GM19193 (cell line): ENCODE measurements around the gene TAGLN.

Source experiments
- POLR2A ChIP-seq: IDR thresholded peaks from 4 replicates; pipeline ENCODE4 v1.6.1; 2011; ENCODE audit not compliant: insufficient read depth, insufficient read length; ENCODE audit errors: extremely low read depth

The TAGLN gene

DNA sequence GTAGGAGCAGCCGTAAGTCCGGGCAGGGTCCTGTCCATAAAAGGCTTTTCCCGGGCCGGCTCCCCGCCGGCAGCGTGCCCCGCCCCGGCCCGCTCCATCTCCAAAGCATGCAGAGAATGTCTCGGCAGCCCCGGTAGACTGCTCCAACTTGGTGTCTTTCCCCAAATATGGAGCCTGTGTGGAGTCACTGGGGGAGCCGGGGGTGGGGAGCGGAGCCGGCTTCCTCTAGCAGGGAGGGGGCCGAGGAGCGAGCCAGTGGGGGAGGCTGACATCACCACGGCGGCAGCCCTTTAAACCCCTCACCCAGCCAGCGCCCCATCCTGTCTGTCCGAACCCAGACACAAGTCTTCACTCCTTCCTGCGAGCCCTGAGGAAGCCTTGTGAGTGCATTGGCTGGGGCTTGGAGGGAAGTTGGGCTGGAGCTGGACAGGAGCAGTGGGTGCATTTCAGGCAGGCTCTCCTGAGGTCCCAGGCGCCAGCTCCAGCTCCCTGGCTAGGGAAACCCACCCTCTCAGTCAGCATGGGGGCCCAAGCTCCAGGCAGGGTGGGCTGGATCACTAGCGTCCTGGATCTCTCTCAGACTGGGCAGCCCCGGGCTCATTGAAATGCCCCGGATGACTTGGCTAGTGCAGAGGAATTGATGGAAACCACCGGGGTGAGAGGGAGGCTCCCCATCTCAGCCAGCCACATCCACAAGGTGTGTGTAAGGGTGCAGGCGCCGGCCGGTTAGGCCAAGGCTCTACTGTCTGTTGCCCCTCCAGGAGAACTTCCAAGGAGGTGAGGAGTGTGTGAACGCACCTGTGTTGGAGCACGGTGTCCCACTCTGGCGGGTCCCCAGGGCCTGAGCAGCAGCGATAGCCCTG lies at the start of gene TAGLN:
TAGLN (plus strand) TSS at position 318 of the 863 bp plus-strand sequence. CDS start 3,644 bp downstream, outside the sequence.
- TF ChIP-seq POLR2A: peak; percentile 8

DNA sequence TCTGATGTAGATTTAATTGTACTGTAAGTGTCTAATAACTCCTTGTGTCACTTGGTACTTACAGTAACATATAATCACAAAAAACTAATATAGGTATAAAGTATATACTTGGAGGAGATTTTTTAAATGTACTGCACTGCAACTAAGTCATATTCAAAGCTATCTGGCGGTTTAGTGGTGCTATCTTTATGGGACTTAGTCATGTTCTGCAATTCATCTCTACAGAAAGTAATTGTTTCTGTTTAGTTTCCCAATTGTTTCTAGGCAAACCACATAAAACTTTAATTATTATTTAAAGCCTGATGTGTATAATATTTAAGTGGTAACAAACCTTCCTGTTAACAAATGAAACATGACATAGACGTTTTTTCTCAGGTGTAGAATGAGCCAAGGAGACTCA lies 47.1 kb upstream of the TAGLN start:
- TF ChIP-seq POLR2A: no peak

DNA sequence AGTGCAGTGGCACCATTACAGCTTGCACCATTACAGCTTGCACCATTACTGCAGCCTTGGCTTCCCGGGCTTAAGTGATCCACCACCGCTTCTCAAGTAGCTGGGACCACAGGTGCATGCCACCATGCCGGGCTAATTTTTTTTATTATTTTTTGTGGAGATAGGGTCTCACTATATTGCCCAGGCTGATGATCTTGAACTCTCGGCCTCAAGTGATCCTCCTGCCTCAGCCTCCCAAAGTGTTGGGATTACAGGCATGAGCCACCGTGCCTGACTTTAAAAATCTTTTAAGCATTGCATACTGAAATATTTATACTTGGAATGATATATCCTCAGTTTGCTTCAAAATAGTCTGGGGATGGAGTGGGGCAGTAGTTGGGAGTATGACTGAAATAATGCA lies 44.7 kb upstream of the TAGLN start:
- no peak for TF ChIP-seq POLR2A

DNA sequence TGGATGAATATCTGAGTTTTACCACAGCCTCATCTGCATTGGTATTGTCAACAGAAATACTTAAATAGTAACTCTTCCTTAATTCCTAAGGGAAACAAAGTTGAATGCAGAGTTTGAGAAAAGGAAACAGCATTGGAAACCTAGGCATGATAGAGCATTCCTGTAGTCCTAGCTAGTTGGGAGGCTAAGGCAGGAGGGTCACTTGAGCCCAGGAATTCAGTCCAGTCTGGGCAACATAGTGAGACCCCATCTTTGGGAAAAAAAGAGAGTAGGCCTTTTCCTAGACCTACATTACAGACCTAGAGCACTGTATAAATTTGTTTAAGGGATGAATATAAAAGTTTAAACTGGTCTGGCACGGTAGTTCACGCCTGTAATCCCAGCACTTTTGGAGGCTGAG lies 41.7 kb upstream of the TAGLN start:
- TF ChIP-seq POLR2A: no peak

DNA sequence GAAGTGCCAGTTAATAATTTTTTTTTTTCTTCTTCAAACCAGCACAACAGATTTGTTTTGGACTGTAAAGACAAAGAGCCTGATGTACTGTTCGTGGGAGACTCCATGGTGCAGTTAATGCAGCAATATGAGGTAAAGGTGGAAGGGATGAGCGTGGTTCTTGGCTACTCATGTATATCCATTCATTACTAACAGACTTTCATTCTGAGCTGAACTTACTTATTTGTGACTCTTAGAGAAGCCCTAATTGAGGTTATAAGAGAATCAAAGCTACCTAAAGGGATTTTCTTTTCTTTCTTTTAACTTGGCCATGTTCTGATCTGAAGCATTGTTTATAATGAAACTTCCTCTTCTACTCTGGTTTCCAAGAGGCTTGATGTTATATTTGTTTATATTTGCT lies 39.3 kb upstream of the TAGLN start:
- no peak for TF ChIP-seq POLR2A

DNA sequence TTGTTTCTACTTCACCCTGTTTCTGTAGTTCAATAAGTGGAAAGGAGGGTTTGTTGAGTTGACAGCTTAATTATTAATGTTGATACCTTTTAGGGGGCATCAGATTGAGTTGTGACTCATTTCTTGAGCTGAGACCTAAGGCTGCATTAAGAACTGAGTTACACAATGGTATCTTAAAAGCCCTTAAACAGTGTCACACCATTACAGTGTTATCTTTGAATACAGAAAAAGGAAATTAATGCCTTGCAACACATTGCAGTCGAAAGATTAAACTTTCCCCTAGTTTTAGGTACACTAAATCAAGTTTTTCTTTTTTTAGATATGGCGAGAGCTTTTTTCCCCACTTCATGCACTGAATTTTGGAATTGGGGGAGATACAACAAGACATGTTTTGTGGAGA lies 38.3 kb upstream of the TAGLN start:
- TF ChIP-seq POLR2A: no peak

DNA sequence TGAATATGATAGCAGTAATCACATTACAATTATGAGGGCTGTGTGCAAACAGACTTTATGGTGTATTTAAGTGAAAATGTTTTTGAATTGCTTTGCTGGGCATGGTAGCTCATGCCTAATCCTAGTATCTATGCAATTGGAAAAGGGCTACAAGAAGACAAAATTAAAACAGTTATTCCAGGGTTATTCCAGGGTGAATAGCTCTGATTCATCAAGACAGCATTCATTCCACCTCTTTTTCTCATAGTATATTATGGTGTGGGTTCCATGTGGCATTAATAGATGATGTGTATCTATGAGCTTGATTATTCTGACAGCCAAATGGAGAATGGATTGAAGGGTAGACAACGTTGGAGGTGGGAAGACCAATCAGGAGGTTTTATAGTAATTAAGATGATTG lies 32.7 kb upstream of the TAGLN start:
- TF ChIP-seq POLR2A: no peak

DNA sequence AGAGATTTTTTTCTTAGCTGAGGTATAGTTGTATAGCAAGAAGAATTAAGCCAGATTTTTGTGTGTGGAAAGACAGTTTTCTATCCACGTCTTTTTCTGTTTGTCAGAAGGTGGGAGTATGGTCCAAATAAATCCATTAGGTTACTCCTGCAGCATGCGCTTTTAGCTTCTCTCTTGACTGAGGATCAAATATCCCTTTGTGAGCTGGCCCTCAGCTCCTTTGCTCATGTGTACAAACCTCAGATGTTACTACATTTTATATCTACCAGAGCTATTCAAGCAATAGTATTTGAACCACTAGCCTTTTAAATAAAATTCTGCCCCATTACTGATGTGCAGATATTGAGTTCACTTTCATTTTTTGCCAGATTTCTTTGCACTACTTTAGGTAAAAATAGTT lies 29.4 kb upstream of the TAGLN start:
- TF ChIP-seq POLR2A: no peak

DNA sequence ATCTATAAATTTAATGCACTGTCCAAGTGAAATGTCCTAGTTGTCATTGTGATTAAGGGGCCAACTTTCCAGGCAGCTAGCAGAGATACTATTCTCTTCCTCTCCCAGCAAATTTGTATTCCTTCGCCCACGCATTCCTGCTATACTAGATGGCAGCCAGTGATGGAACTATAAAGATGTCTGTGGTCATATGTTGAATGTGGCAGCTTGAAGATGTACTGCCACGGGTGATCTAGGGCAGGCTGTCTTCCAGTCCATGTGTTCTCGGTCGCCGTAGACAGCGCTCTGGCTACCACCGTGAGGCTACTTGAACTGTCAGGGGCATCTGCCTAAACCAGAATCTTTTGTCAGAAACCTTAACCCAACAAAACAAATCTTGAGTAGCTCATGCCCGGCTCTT lies 29.0 kb upstream of the TAGLN start:
- TF ChIP-seq POLR2A: no peak

DNA sequence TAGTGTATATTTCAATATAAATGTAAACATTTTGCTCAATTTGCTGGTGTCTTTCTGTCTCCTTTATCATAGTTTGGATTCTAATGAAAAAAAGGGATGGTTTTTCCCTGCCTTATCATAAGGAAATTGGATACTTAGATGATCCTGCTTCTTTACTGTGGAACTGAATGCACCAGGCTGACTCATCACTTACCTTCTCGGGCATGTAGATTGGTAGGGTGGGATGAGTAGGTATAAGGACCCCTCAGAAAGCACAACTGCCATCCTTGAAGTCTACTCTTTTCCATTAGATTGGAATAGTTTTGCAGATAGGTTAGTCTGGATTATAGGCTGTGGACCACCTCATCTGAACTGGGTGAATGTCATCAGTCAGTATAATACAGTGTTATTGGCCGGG lies 28.2 kb upstream of the TAGLN start:
- no peak for TF ChIP-seq POLR2A

DNA sequence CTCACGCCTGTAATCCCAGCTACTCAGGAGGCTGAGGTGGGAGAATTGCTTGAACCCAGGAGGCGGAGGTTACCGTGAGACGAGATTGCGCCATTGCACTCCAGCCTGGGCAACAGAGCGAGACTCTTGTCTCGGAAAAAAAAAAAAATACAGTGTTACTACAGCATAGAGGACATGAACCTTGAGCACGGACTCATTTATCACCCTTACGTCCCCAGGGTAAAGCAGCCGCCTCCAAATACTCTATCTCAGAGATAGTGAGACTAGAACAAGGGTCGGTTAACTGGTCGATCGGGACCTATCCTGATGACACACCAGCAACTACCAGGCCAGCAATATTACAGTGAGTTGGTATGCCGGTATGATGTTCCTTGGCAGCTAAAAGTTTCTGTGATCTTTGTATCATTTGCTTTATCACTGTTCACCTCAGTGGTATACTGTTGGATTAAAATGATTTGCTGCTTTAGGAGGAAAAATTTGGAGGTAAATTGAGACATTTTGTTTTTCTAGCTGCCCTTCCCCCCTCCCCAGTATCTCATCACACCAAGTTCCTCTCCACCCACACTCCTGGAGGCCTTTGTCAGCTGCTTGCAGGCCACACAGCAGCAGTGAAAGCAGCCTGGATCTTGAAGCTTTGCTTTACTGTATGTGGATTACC lies 27.6 kb upstream of the TAGLN start:
- TF ChIP-seq POLR2A: no peak

DNA sequence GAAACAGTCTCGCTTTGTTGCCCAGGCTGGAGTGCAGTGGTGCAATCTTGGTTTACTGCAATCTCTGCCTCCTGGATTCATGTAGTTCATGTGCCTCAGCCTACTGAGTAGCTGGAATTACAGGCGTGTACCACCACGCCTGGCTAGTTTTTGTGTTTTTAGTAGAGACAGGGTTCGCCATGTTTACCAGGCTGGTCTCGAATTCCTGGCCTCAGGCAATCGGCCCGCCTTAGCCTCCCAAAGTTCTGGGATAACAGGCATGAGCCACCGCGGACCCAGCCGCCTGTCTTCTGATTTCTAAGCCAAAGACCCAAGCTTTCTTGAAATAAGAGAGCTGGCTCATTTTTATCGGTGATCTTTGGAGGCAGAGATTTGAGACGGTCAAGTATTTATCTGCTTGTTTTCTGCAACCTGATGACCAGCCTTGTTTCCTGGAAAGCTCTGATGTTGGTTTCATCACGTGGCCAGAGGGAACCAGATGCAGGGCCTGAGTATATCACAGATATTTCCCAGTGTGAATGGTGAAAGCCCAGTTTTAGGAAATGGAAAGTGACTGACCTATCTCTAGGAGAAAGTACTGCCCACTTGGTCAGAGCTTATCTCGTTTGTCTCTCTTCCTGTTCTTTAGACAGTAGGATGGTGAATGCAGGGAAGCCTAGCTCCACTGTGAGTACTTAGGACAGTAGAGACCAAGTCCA lies 26.3 kb upstream of the TAGLN start:
- no peak for TF ChIP-seq POLR2A

DNA sequence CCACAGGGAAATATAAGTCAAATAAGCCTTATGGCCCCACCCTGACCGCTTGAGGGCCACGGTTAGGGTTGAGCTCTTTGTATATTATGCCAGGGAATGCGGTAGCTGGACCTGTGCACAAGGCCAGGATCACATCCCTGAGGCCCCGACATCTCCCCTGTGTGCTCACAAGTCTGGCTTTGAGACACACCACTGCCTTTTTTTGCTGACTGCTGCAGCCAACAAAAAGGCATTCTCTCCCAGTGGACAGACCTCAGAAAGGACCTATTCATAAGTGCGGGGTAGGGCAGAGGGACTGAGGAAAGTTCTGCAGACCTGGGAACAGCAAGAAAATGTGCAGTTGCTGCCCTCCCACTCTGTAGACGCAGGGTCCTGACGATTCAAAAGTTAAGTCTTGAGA lies 24.1 kb upstream of the TAGLN start:
- TF ChIP-seq POLR2A: no peak

DNA sequence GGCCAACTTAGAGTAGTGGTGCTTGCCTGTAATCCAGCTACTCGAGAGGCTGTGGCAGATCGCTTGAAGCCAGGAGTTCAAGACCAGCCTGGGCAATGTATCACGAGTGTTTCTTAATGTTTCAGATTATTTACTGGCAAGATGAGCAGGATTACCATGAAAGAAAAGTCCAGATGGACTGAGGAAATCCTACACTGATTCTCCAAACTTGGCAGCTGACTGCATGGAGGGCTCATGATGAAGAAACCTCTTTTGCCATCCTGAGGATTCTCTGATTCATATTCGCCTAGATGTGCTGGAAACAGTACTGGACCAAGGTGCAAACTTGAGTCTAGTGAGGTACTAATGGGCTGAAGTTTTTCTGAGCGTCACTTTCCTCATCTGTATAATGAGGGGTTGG lies 23.4 kb upstream of the TAGLN start:
- no peak for TF ChIP-seq POLR2A

DNA sequence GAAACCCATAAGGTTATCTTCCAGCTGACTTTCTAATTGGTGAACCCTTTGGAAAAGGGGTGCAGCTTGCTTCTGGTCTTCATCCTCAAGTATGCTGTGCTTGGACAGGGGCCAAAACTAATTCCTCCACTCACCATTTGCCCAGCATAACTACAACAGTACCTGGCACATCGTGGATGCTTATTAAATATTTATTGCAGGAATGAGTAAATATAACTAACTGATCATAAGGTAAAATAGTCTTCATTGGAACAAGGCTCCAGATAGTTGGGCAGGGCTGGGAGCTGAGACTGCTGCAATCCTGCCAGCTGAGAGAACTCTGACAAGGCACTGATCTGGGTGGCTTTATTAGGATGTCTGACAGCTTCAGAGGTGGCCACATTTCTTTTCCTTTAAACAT lies 23.0 kb upstream of the TAGLN start:
- TF ChIP-seq POLR2A: no peak

DNA sequence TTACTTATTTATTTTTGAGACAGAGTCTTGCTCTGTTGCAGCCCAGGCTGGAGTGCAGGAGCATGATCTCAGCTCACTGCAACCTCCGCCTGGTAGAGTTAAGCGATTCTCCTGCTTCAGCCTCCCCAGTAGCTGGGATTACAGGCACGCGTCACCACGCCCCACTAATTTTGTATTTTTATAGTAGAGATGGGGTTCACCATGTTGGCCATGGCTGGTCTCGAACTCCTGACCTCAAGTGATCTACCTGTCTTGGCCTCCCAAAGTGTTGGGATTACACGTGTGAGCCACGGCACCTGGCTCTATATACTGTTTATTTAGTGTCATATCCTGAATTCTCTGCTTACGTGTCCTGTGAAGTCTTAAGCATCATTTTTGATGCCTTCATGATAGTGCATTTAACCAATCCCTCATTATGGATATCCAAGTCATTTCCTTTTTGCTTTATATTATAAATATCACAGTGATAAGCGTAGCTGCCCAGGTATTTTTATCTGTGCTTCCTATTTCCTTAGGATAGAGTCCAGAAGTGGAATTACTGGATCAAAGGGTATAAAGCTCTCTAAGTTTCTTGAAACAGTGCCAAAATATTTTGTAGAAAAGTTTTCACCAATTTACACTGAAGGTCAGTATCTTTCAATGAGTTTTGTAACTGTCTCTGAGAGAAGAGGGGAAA lies 21.5 kb upstream of the TAGLN start:
- no peak for TF ChIP-seq POLR2A
